Right kidney (tissue), 1 donor: ENCODE measurements around the gene CYTH4.

Experiments used
- DNase-seq: peaks from one replicate; pipeline ENCODE4 v3.0.0-alpha.2; 2016

CYTH4 gene

DNA sequence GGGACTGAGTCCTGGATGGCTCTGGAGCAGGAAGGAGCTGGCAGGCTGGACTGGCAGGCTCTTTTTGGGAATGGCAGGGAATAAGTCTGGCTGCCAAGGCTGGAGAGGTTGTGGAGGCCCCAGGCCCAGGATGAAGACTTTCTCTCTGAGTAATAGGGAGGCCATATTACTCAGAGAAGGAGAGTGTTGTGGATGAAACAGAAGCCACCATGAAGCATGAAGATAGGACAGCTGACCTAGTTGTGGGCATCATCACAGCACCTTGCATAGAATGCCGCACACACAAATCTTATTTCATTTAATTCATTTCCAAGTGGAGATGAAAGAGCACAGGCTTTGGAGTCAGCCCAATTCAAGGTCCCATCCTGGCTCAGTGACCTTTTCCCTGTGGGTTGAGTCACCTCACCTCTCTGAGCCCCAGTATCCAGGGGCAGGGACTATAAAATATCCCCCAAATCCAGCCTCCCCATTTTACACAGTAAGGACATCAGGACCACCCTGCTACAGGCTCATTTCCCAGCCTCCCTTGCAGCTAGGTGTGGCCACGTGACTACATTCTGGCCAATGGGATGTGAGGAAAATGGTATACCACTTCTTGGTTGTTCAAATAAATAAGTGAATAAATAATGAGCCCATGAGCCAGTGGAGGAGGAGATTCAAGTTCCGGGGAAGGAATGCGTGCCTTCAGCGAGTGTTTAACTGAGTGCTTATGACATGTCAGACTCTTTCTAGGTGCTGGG, 9.4 kb downstream of the CYTH4 start:
- no peak for DNase-seq

DNA sequence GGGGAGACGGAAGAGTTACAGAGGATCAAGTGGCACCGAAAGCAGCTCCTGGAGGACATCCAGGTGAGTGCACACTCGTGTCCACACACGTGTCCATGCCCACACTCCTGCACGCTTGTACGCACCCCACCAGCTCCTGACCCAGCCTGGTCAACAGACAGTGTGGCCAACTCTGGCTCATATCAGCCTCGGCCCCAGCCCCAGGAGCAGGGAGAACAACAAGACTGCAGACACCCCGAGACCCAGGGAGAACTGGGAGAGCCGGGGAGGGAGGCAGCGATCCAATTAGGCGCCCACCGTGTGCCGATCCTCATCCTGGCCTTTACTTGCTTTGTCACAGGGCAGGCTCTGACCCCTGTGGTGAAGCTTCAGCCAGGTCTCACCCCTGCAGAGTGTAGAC, 10.3 kb downstream of the CYTH4 start:
- DNase-seq = no peak

GRCh38 chr22:37293172-37293571, 10.9 kb downstream of the CYTH4 start:
- no peak for DNase-seq

- DNase-seq = no peak
These were observed 12.4 kb downstream of the CYTH4 start for GRCh38 chr22:37294747-37295146.

DNA sequence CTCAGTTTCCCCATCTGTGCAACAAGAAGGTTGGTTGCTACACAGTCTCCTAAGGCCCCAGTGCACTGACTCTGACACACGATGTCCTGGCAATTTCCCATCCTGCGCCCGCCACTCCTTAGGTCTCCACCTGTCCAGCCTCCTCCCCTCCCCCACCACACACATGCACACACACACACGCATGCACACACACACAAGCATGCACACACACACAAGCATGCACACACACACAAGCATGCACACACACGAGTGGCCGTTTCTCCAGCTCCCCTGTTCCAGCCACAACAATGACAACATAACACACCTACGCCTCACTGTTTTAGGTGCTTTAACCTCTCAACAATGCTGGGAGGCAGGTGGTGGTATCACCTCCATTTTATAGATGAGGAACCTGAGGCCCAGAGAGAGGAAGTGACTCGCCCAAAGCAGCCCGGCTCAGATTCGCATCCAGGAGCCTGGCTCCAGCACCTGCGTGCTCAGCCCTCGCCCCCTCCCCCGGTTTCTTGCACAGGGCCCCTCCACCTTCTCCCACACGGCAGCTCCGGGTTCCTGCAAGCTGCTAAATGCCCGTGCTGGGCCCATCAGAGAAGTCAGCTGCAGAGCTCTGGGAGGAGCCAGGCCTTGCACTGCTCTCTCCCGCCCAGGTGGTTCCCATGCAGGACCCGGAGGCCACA, 13.0 kb downstream of the CYTH4 start:
- DNase-seq = no peak

GRCh38 chr22:37295946-37296345, 13.6 kb downstream of the CYTH4 start:
- no peak for DNase-seq

DNA sequence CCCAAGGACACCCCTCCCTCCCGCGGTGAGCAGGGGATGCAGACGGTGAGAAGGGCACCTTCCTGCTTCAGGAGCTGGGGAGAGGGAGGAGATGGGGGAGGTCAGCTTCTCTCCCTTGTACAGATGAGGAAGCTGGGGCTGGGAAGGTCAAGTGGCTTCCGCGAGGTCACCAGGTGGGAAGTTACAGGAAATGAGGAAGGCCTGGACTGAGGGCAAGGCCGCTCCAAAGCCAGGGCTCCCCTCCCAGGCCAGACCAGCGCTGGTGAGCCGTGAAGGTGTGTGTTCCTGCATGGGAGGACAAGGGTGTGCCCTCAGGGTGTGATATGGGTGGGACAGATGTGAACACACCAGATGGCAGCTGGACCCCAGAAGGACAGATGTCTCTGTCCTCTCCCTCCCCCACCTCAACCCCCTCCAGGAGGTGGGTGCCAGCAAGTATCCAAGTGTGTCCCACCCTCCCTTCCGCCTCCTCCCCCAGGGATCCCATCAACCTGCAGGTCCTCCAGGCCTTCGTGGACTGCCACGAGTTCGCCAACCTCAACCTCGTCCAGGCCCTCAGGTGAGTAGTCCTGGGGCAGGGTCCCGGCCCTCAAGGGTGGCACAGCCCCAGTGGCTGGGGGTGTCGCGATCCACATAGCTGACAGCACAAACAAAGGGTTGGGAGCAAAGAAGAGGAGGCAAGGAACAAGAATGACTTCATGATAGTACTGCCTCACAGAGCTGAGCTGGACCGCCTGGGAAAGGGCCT, 16.6 kb downstream of the CYTH4 start:
- DNase-seq = no peak

- no peak for DNase-seq
These were observed 17.7 kb downstream of the CYTH4 start for GRCh38 chr22:37299969-37300509.

DNA sequence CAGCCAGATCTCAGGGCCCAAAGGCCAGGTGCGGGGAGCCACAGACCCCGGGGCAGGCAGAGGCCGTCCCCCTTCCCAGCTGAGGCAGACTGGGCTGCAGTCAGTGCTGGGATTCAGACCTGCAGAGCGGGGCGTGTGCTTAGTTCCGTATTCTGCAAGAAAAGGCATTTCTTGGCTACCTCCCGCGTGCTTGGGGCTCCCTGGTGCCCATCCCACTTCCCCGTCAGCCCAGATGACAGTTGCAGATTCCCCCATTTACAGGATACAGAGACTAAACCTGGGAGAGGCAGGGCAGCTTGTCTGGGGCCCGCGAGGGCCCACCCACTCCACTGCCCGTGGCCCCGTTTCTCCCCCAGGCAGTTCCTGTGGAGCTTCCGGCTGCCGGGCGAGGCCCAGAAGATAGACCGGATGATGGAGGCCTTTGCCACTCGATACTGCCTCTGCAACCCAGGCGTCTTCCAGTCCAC, 18.3 kb downstream of the CYTH4 start:
- DNase-seq = no peak

DNA sequence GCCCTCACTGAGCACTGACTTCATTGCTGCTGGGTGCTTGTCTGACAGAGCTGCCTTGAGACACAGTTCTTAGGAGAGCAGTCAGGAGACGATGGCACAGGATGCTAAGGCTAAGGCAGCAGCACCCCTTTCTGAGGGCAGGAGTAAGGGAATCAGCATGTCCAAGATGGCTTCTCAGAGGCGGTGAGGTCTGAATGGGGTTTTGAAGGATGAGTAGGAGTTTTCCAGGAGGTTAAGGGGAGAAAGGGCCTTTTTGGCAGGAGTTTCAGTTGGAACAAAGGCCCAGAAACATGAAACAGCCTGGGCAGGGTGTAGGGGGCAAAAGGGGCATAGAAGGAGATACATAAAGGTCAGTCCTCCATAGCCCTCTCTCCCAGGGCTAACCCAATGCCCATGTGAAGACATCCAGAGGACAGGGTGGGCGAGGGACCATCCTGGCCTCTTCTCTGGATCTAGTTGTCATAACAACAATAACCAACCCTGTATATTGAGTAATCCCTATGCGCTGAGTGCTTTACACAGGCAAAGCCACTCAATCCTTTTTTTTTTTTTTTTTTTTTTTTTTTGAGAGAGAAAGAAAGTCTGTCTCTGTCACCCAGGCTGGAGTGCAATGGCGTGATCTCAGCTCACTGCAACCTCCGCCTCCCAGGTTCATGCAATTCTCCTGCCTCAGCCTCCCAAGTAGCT, 19.0 kb downstream of the CYTH4 start:
- DNase-seq = no peak

- DNase-seq = no peak
These were observed 20.6 kb downstream of the CYTH4 start for GRCh38 chr22:37302674-37303555.

DNA sequence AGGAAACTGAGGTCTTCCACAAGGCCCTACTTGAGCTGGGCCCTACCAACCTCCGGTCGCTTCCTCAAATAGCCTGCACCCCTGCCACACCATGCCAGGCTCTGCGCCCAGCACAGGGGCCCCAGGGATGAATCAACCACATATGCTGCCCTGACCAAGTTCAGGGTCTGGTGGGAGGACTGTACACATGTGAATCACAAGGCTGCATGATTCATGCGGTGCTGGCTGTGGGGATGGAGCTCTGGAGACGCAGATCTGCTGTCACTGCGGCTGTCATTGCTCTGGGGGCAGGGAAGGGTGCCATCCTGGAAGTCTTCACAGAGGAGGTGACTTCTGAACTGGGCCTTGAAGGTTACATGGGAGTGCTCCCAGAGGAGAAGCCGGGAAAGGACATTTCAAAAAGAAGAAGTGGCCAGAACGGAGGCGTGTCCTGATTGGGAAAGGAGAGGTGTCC, 21.5 kb downstream of the CYTH4 start:
- no peak for DNase-seq

- no peak for DNase-seq
These were observed 22.5 kb downstream of the CYTH4 start for GRCh38 chr22:37304595-37305343.

DNA sequence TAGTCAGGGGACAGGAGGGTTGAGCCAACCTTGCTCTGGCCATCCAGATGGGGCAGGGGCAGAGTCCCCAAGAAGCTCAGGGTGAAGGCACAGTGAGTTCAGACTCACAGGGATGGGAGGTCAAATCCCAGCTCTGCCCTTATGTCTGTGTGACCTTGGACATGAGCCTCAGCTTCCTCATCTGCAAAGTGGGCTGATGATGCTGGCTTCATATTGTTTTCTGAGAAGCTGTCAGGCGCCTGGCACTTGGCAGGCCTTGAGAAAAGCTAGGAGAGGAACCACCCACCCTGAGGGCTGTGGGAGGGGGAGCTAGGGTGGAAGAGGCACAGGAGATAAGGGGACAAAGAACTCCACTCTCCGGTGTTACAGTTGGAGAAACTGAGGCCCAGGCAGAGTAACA, 23.6 kb downstream of the CYTH4 start:
- no peak for DNase-seq

- DNase-seq = no peak
These were observed 24.2 kb downstream of the CYTH4 start for GRCh38 chr22:37306494-37306829.

GRCh38 chr22:37308385-37309200, 26.3 kb downstream of the CYTH4 start:
- DNase-seq = no peak

- no peak for DNase-seq
These were observed 27.1 kb downstream of the CYTH4 start for GRCh38 chr22:37309211-37310074.

GRCh38 chr22:37310075-37310606, 27.8 kb downstream of the CYTH4 start:
- no peak for DNase-seq
